ENCODE data around the gene GPR87.

- no peak for TF ChIP-seq E2F8 (IDR thresholded peaks at IDR 0.05; ENCODE audit: low read depth, partially characterized antibody)
- TF ChIP-seq RAD21 (CRISPR knock-in tag; conservative IDR thresholded peaks at IDR 0.05 in 1 of 2, IDR thresholded peaks at IDR 0.05 in 1 of 2) = no peak
- TF ChIP-seq, protein P1, sequence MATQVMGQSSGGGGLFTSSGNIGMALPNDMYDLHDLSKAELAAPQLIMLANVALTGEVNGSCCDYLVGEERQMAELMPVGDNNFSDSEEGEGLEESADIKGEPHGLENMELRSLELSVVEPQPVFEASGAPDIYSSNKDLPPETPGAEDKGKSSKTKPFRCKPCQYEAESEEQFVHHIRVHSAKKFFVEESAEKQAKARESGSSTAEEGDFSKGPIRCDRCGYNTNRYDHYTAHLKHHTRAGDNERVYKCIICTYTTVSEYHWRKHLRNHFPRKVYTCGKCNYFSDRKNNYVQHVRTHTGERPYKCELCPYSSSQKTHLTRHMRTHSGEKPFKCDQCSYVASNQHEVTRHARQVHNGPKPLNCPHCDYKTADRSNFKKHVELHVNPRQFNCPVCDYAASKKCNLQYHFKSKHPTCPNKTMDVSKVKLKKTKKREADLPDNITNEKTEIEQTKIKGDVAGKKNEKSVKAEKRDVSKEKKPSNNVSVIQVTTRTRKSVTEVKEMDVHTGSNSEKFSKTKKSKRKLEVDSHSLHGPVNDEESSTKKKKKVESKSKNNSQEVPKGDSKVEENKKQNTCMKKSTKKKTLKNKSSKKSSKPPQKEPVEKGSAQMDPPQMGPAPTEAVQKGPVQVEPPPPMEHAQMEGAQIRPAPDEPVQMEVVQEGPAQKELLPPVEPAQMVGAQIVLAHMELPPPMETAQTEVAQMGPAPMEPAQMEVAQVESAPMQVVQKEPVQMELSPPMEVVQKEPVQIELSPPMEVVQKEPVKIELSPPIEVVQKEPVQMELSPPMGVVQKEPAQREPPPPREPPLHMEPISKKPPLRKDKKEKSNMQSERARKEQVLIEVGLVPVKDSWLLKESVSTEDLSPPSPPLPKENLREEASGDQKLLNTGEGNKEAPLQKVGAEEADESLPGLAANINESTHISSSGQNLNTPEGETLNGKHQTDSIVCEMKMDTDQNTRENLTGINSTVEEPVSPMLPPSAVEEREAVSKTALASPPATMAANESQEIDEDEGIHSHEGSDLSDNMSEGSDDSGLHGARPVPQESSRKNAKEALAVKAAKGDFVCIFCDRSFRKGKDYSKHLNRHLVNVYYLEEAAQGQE (IDR thresholded peaks at IDR 0.05; ENCODE audit: borderline replicate concordance) = no peak; the same call in 1 of the 2 replicates
- TF ChIP-seq, protein P1 (CRISPR knock-in tag; IDR thresholded peaks at IDR 0.05; ENCODE audit: low read depth) = no peak
- TF ChIP-seq NKRF (IDR thresholded peaks at IDR 0.05; ENCODE audit: borderline replicate concordance) = no peak
- no peak for TF ChIP-seq ZFP36 (IDR thresholded peaks at IDR 0.05; ENCODE audit: low read depth, low read length, partially characterized antibody)
- TF ChIP-seq RFX1 (IDR thresholded peaks at IDR 0.05) = no peak
Observed at GRCh38 chr3:151283907-151284461, 32.6 kb downstream of the GPR87 start.

Measured in K562 (cell line).